Type B pancreatic cell (in vitro differentiated cells): ENCODE measurements around the gene SMCHD1. TPM values are rescaled to one million over a fixed set of nuclear protein-coding genes. Genes with fewer than 3 reads are reported as not detected.

Source experiments
- DNase-seq: peaks from one replicate; pipeline ENCODE4 v3.0.0; 2021; ENCODE audit warnings: mixed read lengths; ENCODE audit not compliant: unreplicated experiment; ENCODE audit errors: extremely low spot score
- H3K27ac Mint-ChIP-seq: 2 replicates; pipeline ENCODE4 v1.8.0; 2021; ENCODE audit warnings: mild to moderate bottlenecking, mixed read lengths
- H3K27me3 Mint-ChIP-seq: 2 replicates; pipeline ENCODE4 v1.8.0; 2021; ENCODE audit warnings: mixed read lengths
- H3K36me3 Mint-ChIP-seq: 2 replicates; pipeline ENCODE4 v1.8.0; 2021; ENCODE audit warnings: mixed read lengths
- H3K4me1 Mint-ChIP-seq: one replicate; pipeline ENCODE4 v1.8.0; 2021; ENCODE audit warnings: mixed read lengths; ENCODE audit not compliant: unreplicated experiment
- H3K4me3 Mint-ChIP-seq: 2 replicates; pipeline ENCODE4 v1.8.0; 2021; ENCODE audit warnings: mild to moderate bottlenecking, mixed read lengths
- H3K9me3 Mint-ChIP-seq: 2 replicates; pipeline ENCODE4 v1.8.0; 2021; ENCODE audit warnings: mixed read lengths
- CTCF ChIP-seq: fragments of 200-600 bp; sonication (generic); conservative IDR thresholded peaks from 2 replicates; pipeline ENCODE4 v1.5.0; 2021; ENCODE audit warnings: antibody characterized with exemption, mild to moderate bottlenecking
- total RNA-seq: library from RNA; stranded (reverse); gene quantifications from 2 replicates; pipeline ENCODE4 v1.2.1, GENCODE V29; 2021; ENCODE audit warnings: low replicate concordance

The SMCHD1 gene
- total RNA-seq, 1 donor from 2014 or later, result 56.5 TPM

DNA sequence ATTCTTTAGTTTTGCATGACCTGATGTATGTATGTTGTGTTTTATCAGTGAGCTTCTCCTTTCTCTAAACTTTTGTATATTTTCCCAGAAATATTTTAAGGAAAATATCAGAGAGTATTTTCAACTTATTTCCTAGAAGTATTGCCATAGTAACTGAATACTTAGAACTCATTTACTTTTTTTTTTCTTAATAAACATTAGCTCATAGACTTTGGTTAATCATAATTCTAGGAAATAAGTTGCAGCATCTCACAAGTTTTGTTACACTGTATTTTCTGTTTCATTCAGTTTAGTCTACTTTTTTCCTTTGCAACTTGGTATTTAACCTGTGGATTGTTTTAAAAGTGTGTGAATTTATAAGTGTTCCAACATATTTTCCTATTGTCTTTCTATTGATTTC lies 27.5 kb downstream of the SMCHD1 start:
- no peak overlapping the region for H3K4me3 Mint-ChIP-seq
- H3K36me3 Mint-ChIP-seq, result peaks cover 68% of the 10 kb centered on the region
- TF ChIP-seq CTCF, result no peak
- H3K27ac Mint-ChIP-seq, result no peak overlapping the region
- H3K27me3 Mint-ChIP-seq, result no peaks in the 10 kb centered on the region
- no peak for DNase-seq
- H3K4me1 Mint-ChIP-seq, result peaks cover 4% of the 10 kb centered on the region
- peaks cover 12% of the 10 kb centered on the region for H3K9me3 Mint-ChIP-seq

GRCh38 chr18:2686349-2686968 lies 30.9 kb downstream of the SMCHD1 start:
- no peaks in the 10 kb centered on the region for H3K27me3 Mint-ChIP-seq
- H3K4me1 Mint-ChIP-seq, result peaks cover 4% of the 10 kb centered on the region
- H3K4me3 Mint-ChIP-seq, result no peak overlapping the region
- no peak for DNase-seq
- no peak overlapping the region for H3K27ac Mint-ChIP-seq
- peaks cover 62% of the 10 kb centered on the region for H3K36me3 Mint-ChIP-seq
- H3K9me3 Mint-ChIP-seq, result peaks cover 12% of the 10 kb centered on the region
- no peak for TF ChIP-seq CTCF

DNA sequence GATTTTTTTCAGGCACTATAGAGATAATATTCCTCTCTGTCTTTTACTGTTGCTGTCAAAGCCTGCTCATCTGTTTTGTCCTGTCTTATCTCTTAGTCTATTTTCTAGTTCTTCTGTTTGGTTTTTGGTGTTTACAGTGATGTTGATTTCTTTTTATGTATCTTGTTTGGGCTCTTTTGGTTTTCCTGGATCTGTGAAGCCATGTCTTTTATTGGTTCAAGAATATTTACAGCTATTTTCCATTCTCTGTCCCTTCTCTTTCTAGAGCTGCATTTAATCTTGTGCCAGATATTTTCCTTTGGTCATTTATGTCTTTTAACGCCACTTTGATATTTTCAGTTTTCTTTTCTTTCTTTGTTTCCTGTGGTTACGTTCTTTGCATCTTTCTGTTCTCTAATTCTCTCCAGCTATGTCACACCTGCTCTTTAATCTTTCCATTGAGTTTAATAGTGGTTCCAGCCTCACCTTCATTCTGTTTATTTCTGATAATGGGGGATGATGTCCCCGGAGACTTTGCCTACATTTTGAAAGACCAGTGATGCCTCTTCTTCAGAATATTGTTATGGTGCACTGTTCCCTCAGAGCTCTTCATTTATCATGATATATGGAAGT lies 32.0 kb downstream of the SMCHD1 start:
- Mint-ChIP-seq H3K4me3 (no peak overlapping the region), H3K9me3 (peaks cover 12% of the 10 kb centered on the region), H3K4me1 (peaks cover 4% of the 10 kb centered on the region), H3K27ac (no peak overlapping the region), H3K36me3 (peaks cover 67% of the 10 kb centered on the region), H3K27me3 (no peaks in the 10 kb centered on the region)
- no peak for TF ChIP-seq CTCF
- no peak for DNase-seq

DNA sequence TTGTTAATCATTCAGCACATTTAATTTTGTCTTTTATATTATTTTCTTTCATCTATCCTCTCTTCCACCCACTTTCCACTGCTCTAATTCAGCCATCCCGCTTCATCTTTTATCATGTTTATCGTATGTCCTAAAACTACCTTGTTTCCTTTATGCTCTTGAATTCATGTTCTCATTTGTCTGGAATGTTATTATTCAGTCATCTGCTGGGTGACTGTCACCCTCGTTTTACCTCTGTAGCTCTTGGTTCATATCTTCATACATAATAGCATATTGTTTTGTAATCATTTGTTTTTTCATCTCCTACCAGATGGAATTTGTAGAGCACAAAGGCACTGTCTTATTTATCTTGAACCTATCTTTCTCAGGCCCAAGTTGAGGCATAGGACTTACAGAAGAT lies 37.0 kb downstream of the SMCHD1 start:
- Mint-ChIP-seq H3K27ac (no peak overlapping the region), H3K4me3 (no peak overlapping the region), H3K27me3 (no peaks in the 10 kb centered on the region), H3K9me3 (no peaks in the 10 kb centered on the region), H3K36me3 (peaks cover 39% of the 10 kb centered on the region), H3K4me1 (no peaks in the 10 kb centered on the region)
- no peak for DNase-seq
- TF ChIP-seq CTCF, result no peak

DNA sequence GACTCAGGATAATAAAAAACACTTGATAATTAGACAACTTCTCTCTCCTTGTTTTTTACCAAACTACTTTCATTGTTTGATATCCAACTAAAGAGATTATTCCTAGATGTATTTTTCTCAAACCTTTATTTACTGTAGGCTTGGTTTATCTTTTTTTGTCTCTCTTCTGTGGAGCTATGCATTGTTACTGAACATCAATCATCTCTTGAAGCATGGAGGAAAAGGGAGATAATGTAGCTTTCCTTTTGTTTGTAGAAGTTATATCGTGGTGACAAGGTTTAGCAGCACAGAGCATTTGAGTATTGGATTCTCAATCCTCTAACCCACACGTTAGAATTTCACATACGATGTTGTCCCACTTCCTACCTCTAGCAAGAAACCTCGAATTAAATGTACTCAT lies 41.7 kb downstream of the SMCHD1 start:
- Mint-ChIP-seq H3K4me1 (no peaks in the 10 kb centered on the region), H3K4me3 (no peak overlapping the region), H3K27ac (no peak overlapping the region), H3K27me3 (no peaks in the 10 kb centered on the region), H3K36me3 (peaks cover 33% of the 10 kb centered on the region), H3K9me3 (no peaks in the 10 kb centered on the region)
- no peak for TF ChIP-seq CTCF
- no peak for DNase-seq
